ENCODE results near the gene SCRT2. TPM values are rescaled to one million over a fixed set of nuclear protein-coding genes. Genes with fewer than 3 reads are reported as not detected.

SCRT2 gene
- total RNA-seq, 1 experiment from 2014 or later = 0.20 TPM

GRCh38 chr20:650954-651353, 24.6 kb downstream of the SCRT2 start:
- no peak for DNase-seq (ENCODE audit: low spot score)
- POLR2A ChIA-PET = no interaction called here
- peaks cover 6% of the 10 kb centered on the region for H3K27me3 Mint-ChIP-seq (ENCODE audit: low read depth)
- H3K4me3 Mint-ChIP-seq = no peak overlapping the region; the same call in 1 of the 2 replicates
- no peak for TF ChIP-seq ZNF232 (CRISPR knock-in tag; IDR thresholded peaks at IDR 0.05)
- TF ChIP-seq, protein P1, sequence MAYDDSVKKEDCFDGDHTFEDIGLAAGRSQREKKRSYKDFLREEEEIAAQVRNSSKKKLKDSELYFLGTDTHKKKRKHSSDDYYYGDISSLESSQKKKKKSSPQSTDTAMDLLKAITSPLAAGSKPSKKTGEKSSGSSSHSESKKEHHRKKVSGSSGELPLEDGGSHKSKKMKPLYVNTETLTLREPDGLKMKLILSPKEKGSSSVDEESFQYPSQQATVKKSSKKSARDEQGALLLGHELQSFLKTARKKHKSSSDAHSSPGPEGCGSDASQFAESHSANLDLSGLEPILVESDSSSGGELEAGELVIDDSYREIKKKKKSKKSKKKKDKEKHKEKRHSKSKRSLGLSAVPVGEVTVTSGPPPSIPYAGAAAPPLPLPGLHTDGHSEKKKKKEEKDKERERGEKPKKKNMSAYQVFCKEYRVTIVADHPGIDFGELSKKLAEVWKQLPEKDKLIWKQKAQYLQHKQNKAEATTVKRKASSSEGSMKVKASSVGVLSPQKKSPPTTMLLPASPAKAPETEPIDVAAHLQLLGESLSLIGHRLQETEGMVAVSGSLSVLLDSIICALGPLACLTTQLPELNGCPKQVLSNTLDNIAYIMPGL (CRISPR knock-in tag; IDR thresholded peaks at IDR 0.05) = no peak
- TF ChIP-seq GTF2I (CRISPR knock-in tag; conservative IDR thresholded peaks at IDR 0.05) = no peak
- TF ChIP-seq MYBL2 (CRISPR knock-in tag; IDR thresholded peaks at IDR 0.05) = no peak
- TF ChIP-seq, protein P2, sequence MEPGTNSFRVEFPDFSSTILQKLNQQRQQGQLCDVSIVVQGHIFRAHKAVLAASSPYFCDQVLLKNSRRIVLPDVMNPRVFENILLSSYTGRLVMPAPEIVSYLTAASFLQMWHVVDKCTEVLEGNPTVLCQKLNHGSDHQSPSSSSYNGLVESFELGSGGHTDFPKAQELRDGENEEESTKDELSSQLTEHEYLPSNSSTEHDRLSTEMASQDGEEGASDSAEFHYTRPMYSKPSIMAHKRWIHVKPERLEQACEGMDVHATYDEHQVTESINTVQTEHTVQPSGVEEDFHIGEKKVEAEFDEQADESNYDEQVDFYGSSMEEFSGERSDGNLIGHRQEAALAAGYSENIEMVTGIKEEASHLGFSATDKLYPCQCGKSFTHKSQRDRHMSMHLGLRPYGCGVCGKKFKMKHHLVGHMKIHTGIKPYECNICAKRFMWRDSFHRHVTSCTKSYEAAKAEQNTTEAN (CRISPR knock-in tag; IDR thresholded peaks at IDR 0.05) = no peak
- no peak for TF ChIP-seq GABPB1 (CRISPR knock-in tag; IDR thresholded peaks at IDR 0.05)
- TF ChIP-seq AFF4 (CRISPR knock-in tag; IDR thresholded peaks at IDR 0.05; ENCODE audit: borderline replicate concordance) = no peak
- TF ChIP-seq E2F5 (CRISPR knock-in tag; IDR thresholded peaks at IDR 0.05) = no peak
- TF ChIP-seq NFYB (CRISPR knock-in tag; conservative IDR thresholded peaks at IDR 0.05; ENCODE audit: low read depth) = no peak
- TF ChIP-seq FOXP4 (CRISPR knock-in tag; IDR thresholded peaks at IDR 0.05) = no peak
- TF ChIP-seq CDX4 (CRISPR knock-in tag; IDR thresholded peaks at IDR 0.05; ENCODE audit: borderline replicate concordance) = no peak
- TF ChIP-seq NR2C2 (CRISPR knock-in tag; IDR thresholded peaks at IDR 0.05) = no peak
- TF ChIP-seq ERG (CRISPR knock-in tag; IDR thresholded peaks at IDR 0.05) = no peak
- no peak for TF ChIP-seq PREB (CRISPR knock-in tag; IDR thresholded peaks at IDR 0.05; ENCODE audit: borderline replicate concordance)
- no peak for TF ChIP-seq MXD4 (CRISPR knock-in tag; IDR thresholded peaks at IDR 0.05; ENCODE audit: borderline replicate concordance)
- H3K4me1 Mint-ChIP-seq = peaks cover 29% of the 10 kb centered on the region
- H3K27ac Mint-ChIP-seq = no peak overlapping the region; the same call in 1 of the 2 replicates
- CTCF ChIA-PET = interaction anchor here (0.6 to 2.8 kb wide), 7 partner anchors 10 to 114 kb away, joined by 3 to 27 read pairs (median 3); no protein-coding TSS in a partner anchor
- ATAC-seq = peak; percentile 5; the same call in 1 of the 2 replicates
- no peaks in the 10 kb centered on the region for H3K9me3 Mint-ChIP-seq
- H3K36me3 Mint-ChIP-seq = peaks cover 32% of the 10 kb centered on the region
